Thyroid gland (tissue), 4 donors: ENCODE measurements around the gene DGKQ.

Experiments
- POLR2A ChIP-seq, 2 donors: fragments of 450-650 bp; IDR thresholded peaks; one replicate each; pipeline ENCODE4 v1.6.1; 2017; ENCODE audit warnings: antibody characterized with exemption in 2 of 2, mild to moderate bottlenecking in 2 of 2, moderate library complexity in 1 of 2
- TF ChIP-seq, protein P1 (sequence below), 6 experiments: fragments of 200-600 bp in 3 of 6; fragments of 450-650 bp in 3 of 6; sonication (generic) in 3 of 6; IDR thresholded peaks; one replicate each; pipeline ENCODE4 v1.5.1; 2016 to 2019; ENCODE audit warnings: antibody characterized with exemption in 6 of 6, mild to moderate bottlenecking in 2 of 6, inconsistent platforms in 1 of 6, moderate library complexity in 1 of 6

DNA sequence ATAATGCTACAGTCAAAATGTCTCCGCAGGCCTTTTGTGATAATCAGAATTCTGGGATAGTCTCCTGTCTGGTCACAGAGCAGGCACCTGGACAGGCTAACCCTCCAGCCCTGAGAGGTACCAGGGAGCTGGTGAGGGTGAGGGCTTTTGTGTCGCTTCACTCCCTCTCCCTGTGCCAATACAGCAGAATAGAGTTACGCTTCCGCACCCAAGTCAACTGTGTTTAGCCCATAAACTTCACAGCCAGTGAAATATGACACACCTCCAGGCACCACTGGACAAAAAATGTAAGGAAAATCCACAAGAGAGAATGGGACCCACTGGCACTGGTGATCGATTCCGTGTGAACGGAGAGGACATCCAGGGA is 42.6 kb downstream of the DGKQ start:
- TF ChIP-seq POLR2A (IDR thresholded peaks at IDR 0.05): no peak
- TF ChIP-seq, protein P1, sequence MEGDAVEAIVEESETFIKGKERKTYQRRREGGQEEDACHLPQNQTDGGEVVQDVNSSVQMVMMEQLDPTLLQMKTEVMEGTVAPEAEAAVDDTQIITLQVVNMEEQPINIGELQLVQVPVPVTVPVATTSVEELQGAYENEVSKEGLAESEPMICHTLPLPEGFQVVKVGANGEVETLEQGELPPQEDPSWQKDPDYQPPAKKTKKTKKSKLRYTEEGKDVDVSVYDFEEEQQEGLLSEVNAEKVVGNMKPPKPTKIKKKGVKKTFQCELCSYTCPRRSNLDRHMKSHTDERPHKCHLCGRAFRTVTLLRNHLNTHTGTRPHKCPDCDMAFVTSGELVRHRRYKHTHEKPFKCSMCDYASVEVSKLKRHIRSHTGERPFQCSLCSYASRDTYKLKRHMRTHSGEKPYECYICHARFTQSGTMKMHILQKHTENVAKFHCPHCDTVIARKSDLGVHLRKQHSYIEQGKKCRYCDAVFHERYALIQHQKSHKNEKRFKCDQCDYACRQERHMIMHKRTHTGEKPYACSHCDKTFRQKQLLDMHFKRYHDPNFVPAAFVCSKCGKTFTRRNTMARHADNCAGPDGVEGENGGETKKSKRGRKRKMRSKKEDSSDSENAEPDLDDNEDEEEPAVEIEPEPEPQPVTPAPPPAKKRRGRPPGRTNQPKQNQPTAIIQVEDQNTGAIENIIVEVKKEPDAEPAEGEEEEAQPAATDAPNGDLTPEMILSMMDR (IDR thresholded peaks at IDR 0.05): no peak
